CD4-positive, alpha-beta T cell treated with Interleukin-12 subunit alpha and Interleukin-12 subunit beta, for 1 hour (primary cell): Measurements from ENCODE around the gene PARVA.
"Not testable (repeated sequence)": the region's sequence is repeated elsewhere in the genome, so short reads cannot be mapped to it uniquely, and the experiment has no call there.

ENCODE experiments used
- DNase-seq: peaks from one replicate; pipeline ENCODE4 v3.0.0-alpha.2; 2020

The PARVA gene

DNA sequence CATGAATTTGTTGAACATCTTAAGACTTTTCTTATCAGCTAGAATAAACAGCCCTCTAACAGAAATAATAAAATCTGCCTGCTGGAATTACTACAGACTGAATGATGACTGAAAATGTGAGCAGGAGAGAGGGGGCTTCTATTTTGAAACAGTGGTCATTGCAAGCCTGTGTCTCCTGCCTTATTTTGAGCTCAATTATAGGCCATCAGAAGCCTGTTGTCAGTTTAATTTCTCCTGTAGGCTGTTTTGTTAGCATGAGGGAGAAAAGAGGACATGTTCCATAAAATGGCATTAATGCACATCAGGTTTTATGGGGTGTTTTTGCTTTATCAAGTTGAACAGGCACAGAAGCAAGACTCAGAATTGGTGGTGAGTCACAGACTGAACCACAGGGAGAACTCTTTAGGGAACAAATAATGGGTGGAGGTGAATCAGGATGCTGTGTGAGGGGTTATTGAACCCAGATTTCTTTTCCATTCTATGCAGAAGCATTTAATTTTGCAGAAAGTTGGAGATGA, 129.1 kb downstream of the PARVA start:
- no peak for DNase-seq

GRCh38 chr11:12507391-12507790, 130.0 kb downstream of the PARVA start:
- DNase-seq: no peak

DNA sequence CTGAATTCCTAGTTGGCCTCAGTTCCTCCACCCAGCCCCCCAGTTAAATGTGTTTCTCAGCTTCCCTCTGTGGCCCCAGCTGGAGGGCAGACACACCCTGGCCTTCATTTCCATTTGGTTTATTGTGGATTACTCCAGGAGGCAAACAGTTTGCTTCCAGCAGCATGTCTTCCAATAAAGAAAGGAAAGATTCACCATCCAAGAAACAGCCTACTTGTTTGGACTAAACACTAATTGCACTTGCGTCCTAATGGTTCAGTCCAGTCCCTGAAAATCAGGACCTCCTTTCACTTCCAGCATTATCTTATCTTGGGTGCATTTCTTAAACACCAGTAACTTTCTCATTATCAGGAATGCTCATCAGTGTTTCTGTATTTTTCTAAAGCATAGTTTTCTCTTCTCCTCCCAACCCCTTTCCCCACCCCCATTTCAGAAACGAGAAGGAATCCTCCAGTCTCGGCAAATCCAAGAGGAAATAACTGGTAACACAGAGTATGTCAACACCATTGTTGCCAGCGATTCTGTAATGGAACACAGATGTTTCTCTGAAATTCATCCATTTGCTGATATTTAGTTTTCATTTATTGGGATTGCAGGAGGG, 130.9 kb downstream of the PARVA start:
- no peak for DNase-seq

DNA sequence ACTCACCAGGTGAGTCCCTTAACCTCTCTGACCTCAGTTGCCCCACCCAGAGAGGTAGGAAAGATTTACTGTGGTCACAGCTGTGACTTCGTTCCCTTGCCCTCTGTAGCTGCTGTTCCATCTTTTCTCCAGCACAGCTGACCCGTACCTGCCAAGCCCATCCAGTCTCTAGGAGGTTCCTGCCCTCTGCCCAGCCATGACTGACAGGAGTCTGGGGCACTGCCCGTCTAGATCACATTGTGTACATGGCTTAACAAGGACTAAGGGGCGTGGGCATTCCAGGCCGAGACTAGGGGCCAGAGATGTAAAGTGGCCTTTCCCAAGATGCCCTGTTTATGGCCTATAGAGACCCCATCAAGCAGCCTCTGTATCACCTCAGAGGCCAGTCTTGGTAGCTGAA, 132.0 kb downstream of the PARVA start:
- DNase-seq: no peak

DNA sequence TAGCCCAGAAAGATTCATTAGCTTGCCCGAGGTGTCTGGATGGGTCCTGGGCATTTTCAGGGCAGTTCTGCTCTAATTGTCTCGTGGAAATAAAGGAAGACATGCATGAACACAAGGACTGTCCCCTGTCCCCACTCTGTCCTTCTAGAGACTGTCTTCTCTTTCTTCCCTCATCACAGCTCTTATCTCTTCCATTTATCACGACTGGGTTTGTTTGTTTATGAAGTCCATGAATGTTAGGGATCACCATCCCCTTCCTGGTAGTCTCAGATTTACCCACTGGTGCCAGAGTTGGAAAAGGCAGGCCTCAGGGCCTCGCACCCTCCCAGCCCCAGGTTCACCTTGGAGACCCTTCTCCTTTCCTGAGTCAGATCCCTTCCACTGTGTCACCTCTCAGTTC, 134.8 kb downstream of the PARVA start:
- no peak for DNase-seq

GRCh38 chr11:12512826-12513395, 135.5 kb downstream of the PARVA start:
- no peak for DNase-seq

GRCh38 chr11:12516387-12517105, 139.2 kb downstream of the PARVA start:
- DNase-seq: no peak

- no peak for DNase-seq
These were observed 139.9 kb downstream of the PARVA start for GRCh38 chr11:12517306-12517705.

- no peak for DNase-seq
These were observed 140.4 kb downstream of the PARVA start for GRCh38 chr11:12517741-12518140.

DNA sequence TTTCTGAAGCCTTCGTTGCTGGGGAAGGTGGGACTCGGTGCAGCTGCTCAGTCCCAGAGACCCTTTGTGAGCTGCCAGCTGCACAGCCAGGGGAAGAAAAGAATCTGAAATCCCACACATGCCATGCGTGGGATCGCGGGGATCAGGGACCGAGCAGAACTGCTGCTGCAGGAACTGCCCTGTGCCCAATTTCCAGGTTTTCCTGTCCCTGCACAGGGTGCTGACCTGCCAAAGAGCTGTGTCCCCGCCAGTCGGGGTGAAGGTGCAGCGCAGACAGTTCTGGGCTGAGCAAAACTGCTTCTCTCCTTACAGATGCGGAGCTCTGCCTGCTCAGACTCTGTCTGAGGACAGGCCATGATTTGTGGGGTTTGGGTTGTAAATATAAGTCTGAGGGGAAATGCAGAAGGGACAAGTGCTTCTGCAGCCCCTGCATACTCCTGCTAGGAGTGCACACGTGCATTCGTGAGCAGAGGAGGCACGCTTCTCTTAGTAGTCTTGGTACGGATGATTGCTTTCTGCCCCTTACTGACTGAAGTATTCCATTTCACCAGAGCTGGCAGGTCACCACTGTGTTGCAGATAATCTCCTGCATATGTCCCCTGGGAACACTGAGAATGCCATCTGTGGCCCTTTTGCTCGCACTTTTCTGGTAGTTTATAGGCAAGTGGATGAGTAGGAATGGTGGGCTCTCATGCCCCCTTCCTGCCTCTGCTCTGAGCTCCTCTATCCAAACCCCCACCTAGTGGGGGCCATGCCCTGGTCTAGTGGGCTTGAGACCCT, 141.4 kb downstream of the PARVA start:
- no peak for DNase-seq

DNA sequence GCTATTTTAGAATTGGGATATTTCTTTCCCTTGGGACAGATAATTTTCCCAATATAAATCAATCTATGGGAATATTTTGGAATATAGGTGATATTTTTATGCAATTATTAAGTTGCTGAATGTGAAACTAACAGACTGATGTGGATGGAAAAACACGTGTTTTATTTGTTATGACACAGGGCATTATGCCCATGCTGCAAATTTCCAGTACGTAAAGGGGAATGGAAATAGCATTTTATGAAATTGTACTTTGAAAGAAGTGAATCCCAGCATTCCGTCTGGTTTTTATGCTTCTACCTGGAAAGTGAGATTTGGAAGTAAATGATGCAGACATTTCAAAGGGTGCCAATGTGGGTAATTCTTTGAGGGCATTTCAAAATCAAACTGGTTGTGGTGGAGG, 142.7 kb downstream of the PARVA start:
- no peak for DNase-seq

GRCh38 chr11:12520576-12520975, 143.2 kb downstream of the PARVA start:
- not testable (repeated sequence) for DNase-seq

DNA sequence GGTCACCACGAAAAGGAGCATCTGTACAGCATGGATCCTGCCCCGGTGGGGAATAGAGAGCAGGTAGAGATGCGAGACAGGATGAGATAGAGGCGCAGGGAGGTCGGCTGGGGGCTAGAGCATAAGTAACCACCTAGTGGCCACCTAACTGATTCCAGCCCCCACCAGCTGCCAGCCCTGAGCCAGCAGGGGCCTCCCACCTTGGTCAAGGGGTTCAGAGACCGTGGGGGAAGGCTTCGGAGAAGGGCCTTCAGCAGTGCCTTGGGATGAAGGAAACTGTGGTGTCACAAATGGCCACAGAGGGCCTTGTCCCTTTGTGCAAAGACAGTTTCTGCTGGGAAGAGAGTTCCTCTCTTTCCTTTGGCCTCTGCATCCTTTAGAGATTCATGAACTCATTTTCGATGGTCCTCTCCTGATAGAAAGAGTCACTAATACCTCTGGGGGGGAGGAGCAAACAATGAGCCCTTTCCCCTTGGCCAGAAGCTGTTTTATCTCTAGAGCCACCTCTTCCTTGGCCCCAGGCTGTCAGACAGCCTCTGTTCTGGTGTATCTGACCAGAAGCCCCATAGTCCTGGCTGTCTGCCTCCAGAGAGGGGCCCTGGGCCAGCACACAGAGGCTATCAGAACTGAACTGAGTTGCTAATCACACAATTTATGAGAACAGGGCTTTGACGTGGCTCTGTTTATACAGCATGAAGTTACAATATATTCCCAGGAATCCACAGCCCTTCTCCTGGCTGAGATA, 146.0 kb downstream of the PARVA start:
- DNase-seq: no peak

GRCh38 chr11:12524865-12525264, 147.5 kb downstream of the PARVA start:
- no peak for DNase-seq

- DNase-seq: no peak
These were observed 148.2 kb downstream of the PARVA start for GRCh38 chr11:12525466-12526055.

- no peak for DNase-seq
These were observed 149.4 kb downstream of the PARVA start for GRCh38 chr11:12526789-12527188.

DNA sequence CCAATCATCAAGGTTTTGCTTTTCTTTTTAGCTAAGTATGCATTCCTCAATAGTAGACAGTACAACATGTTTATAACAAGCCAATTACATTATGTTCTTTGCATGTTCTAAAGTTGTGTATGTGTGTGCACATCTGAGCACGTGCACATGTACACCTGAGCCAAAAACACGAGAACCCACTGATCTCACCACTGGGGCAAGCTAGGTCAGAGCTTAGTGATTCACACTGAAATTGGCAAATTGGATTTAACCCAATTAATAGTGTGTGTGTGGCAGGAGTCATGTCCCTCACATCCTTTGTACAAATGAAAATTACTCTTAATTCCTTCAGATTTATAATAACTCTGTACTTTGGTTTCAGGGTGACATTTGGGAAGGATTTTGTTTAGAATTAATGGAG, 151.1 kb downstream of the PARVA start:
- DNase-seq: no peak

DNA sequence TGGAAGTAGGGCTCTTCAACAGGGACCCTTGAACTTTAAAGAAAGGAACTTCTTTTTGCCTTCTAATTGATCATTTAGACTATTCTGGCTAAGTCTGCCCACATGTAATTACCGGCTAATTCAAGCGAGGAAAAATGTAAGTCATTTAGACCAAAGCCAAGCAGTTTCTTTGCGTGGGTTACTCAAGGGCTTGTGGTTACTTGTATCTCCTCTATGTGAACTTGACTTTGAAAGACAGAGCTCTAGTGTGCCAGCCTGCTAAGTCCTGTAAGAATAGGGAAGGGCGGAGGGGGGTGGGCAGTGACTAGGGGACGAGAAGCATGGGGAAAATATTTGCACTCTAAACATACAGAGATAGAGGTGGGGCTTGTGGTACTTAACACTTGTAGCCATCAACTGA, 151.7 kb downstream of the PARVA start:
- DNase-seq: no peak

DNA sequence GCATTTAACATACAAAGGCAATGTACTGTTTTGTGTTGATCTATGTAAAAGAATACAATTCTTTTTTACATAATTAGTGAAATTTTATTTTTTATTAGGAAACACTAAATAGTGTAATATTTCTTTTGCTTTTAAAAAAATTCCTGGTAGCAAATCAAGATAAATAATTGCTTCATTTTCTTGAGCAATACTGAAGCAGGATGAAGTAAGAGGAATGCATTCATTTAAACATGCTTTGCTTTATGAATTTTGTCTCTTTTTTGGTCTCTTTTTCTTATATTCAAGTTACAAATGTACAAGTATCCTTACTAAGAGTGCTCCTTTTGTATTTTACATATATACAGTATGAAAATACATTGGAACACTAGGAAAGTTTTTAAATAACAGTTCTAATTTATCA, 152.4 kb downstream of the PARVA start:
- no peak for DNase-seq

GRCh38 chr11:12531020-12531419, 153.6 kb downstream of the PARVA start:
- DNase-seq: no peak

DNA sequence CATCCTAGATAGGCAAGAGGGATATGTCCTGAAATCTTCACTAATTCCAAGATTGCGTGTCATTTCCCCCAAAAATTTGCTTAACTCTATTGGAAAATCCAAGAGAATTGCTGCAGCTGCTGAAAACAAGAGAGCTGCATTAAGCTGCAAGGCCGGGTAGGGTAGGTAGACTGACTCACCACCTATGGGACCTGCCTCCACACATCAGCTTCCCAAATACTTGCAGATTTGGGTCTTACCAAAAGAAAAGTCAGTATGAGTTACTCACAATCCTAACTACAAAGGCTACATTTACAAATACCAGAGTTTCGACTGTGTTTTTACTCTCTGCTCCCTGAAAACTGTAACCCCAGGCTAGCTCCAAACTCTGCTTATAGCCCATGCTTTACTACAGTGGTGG, 154.3 kb downstream of the PARVA start:
- no peak for DNase-seq

DNA sequence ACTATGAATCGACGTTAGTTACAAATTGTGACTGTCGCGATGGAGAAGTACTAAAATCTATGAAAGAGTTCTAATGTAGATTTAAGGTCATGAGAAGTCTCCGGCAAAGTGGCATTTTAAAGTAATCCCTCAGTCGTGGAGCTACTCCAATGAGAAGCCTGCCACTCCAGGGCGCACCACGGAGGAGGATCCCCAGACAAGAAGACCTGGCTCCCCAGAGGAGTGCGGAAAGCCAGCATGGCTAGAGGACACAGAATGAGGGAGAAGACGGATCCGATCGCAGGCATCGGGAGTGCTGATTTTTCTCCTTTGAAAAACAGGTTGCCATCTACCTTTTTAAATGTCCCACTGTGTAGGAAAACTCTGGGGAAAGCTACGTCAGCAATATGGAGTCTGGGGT, 155.2 kb downstream of the PARVA start:
- DNase-seq: no peak
